ENCODE measurements around the gene MACROD2.
"Not testable (repeated sequence)": the region's sequence is repeated elsewhere in the genome, so short reads cannot be mapped to it uniquely, and the experiment has no call there.

The MACROD2 gene

DNA sequence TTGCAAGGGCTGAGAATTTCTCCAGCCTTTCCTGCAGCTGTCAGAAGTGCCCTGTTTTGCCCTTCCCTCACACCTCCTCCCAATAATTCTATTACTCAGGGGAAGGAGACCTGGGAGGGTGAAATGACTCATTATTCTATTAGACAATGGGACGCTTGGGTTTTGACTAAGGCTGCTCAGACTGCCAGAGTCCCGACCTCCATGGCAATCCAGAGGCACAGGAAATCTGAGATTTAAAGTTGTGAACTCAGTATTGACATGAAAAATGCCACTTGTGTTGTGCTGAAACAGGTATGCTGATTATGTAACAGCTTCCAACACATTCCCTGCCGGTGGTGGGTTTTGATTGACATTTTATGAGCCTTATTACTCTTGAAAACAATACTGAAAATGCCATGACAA is 967.9 kb downstream of the MACROD2 start:
- TF ChIP-seq, protein P1, sequence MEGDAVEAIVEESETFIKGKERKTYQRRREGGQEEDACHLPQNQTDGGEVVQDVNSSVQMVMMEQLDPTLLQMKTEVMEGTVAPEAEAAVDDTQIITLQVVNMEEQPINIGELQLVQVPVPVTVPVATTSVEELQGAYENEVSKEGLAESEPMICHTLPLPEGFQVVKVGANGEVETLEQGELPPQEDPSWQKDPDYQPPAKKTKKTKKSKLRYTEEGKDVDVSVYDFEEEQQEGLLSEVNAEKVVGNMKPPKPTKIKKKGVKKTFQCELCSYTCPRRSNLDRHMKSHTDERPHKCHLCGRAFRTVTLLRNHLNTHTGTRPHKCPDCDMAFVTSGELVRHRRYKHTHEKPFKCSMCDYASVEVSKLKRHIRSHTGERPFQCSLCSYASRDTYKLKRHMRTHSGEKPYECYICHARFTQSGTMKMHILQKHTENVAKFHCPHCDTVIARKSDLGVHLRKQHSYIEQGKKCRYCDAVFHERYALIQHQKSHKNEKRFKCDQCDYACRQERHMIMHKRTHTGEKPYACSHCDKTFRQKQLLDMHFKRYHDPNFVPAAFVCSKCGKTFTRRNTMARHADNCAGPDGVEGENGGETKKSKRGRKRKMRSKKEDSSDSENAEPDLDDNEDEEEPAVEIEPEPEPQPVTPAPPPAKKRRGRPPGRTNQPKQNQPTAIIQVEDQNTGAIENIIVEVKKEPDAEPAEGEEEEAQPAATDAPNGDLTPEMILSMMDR (IDR thresholded peaks at IDR 0.05; ENCODE audit: insufficient read depth, missing control alignments): no peak
- FAIRE-seq: no peak
- no peak for DNase-seq (ENCODE audit: insufficient read length, low spot score)

DNA sequence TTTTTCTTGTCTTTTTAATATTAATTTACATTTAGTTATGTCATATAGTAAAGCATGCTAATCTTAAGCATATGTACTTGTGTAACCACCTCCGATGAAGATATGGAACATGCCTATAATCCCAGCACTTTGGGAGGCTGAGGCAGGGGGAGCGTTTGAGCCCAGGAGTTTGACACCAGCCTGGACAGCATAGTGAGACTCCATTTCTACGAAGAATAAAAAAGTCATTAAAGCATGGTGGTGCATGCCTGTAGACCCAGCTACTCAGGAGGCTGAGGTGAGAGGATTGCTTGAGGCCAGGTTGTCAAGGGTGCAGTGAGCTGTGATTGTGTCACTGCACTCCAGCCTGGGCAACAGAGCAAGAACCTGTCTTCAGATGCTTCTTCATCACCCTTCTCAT is 970.9 kb downstream of the MACROD2 start:
- FAIRE-seq (no peak), DNase-seq (ENCODE audit: insufficient read length, low spot score) (no peak)
- TF ChIP-seq, protein P1 (IDR thresholded peaks at IDR 0.05; ENCODE audit: insufficient read depth, missing control alignments): no peak

GRCh38 chr20:14966808-14967207 is 971.5 kb downstream of the MACROD2 start:
- no peak for FAIRE-seq
- DNase-seq (ENCODE audit: insufficient read length, low spot score): no peak
- TF ChIP-seq, protein P1 (IDR thresholded peaks at IDR 0.05; ENCODE audit: insufficient read depth, missing control alignments): no peak

DNA sequence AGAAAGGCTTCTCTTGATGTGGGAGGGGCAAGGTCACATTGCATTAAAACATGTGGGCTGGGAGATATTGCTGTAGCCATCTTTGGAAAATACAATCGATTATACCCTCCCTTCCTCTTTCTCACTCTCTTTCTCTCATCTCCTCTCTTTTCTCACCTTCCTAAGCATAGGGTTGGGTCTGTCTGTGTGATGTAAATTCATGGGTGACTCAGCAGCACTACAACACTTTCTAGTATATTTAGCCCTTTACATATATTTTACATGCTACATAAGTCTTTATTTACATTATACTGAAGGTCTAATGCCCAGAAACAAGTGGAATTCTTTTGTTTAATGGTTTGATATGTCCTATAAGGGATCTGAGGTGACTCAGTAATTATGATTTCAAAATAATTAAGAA is 976.9 kb downstream of the MACROD2 start:
- no peak for FAIRE-seq
- DNase-seq (ENCODE audit: insufficient read length, low spot score): no peak
- TF ChIP-seq, protein P1 (IDR thresholded peaks at IDR 0.05; ENCODE audit: insufficient read depth, missing control alignments): no peak

- FAIRE-seq (no peak), DNase-seq (ENCODE audit: insufficient read length, low spot score) (no peak)
- TF ChIP-seq, protein P1 (IDR thresholded peaks at IDR 0.05; ENCODE audit: insufficient read depth, missing control alignments): no peak
These were observed 977.4 kb downstream of the MACROD2 start for GRCh38 chr20:14972690-14973089.

DNA sequence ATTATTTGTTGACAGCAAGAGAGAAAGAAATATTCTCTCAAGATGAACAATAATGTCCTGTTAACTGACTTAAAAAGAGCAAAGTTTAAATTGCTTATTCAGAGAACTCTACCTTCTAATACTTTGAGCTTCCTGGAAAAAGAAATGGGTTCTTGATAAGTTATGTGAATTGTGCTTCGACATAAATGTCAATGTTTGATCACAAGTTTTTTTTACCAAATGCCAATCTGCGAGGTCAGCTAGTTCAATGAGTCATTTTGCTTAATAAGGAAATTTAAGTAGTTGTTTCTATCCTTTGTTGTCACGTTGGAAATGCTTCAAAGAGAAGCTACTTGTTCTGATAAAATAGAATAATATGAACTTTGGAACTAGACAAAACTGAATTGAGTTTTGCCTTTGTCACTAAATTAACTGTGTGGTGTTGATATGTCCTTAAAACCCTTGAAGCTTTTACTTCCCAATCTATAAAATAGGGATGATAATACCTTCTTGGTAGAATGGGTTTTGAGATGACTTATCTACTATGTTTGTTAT is 984.2 kb downstream of the MACROD2 start:
- no peak for FAIRE-seq
- TF ChIP-seq, protein P1 (IDR thresholded peaks at IDR 0.05; ENCODE audit: insufficient read depth, missing control alignments): no peak
- no peak for DNase-seq (ENCODE audit: insufficient read length, low spot score)

GRCh38 chr20:14981486-14981885 is 986.2 kb downstream of the MACROD2 start:
- FAIRE-seq; DNase-seq (ENCODE audit: insufficient read length, low spot score): not testable (repeated sequence)

- not testable (repeated sequence) for FAIRE-seq
These were observed 987.0 kb downstream of the MACROD2 start for GRCh38 chr20:14982324-14982723.

More at GRCh38 chr20:14982324-14982723, 987.0 kb downstream of the MACROD2 start:
- DNase-seq (ENCODE audit: insufficient read length, low spot score): not testable (repeated sequence)

All from D721Med (cell line).